Measurements from ENCODE around the gene VAV3. TPM values are rescaled to one million over a fixed set of nuclear protein-coding genes. Genes with fewer than 3 reads are reported as not detected.

VAV3 gene
- total and polyA plus RNA-seq, 2 donors (not counting 1 experiment from before 2014, with no cell fraction given): not detected

- H3K4me2 ChIP-seq (ENCODE audit: extremely low read depth, insufficient read depth, low read length): no peak overlapping the region
- TF ChIP-seq EZH2 (IDR thresholded peaks at IDR 0.05; ENCODE audit: low read length, missing control alignments) (no peak), CTCF (conservative IDR thresholded peaks at IDR 0.05 in 1 of 2, IDR thresholded peaks at IDR 0.05 in 1 of 2; ENCODE audit: low read depth in 1 of 2, low read length in 2 of 2) (no peak)
- no peak overlapping the region for H3K9ac ChIP-seq (ENCODE audit: insufficient read depth, low read length)
- H2AFZ ChIP-seq (ENCODE audit: low read length): no peak overlapping the region
- no peak overlapping the region for H3K4me3 ChIP-seq (replicated peaks in 1 of 4; ENCODE audit: control extremely low read depth in 1 of 4, insufficient read depth in 1 of 4, low read depth in 3 of 4, low read length in 4 of 4)
- no peak for DNase-seq (ENCODE audit: low read depth in 2 of 2)
- no peaks in the 10 kb centered on the region for H4K20me1 ChIP-seq (ENCODE audit: control insufficient read depth, extremely low read depth, insufficient read depth, low read length)
- H3K36me3 ChIP-seq (ENCODE audit: control insufficient read depth, insufficient read depth, low read length): no peaks in the 10 kb centered on the region
- no peak overlapping the region for H3K27ac ChIP-seq (ENCODE audit: insufficient read depth, low read length)
- no peaks in the 10 kb centered on the region for H3K9me3 ChIP-seq (ENCODE audit: control insufficient read depth, insufficient read depth, low read depth, low read length)
- no peaks in the 10 kb centered on the region for H3K27me3 ChIP-seq (ENCODE audit: control insufficient read depth, insufficient read depth, low read length)
- no peaks in the 10 kb centered on the region for H3K4me1 ChIP-seq (ENCODE audit: control insufficient read depth, extremely low read depth, insufficient read depth, low read length)
- H3K79me2 ChIP-seq (ENCODE audit: control insufficient read depth, insufficient read depth, low read length): no peaks in the 10 kb centered on the region
Measured at GRCh38 chr1:107617456-107617855, 347.5 kb downstream of the VAV3 start.

DNA sequence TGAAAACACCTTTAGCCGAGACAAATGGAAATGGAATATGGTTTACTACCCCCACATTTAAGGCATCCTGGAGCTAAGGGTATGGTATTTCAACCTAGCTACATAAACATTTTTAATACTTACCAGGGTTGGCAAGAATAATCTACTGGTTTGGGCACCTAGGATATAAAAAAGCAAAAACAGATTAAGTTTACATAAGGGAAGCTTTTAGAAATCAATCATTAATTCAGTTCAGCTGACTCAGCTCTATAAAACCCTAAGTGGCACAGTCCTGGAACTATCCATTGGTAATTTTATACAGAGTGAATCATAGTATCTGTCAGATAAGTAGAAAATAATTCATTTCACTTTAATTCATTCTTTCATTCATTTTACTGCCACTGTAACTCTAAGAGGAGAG is 355.2 kb downstream of the VAV3 start:
- DNase-seq (ENCODE audit: low read depth in 2 of 2): peak in 1 of 2 donors; percentile 6
- H3K4me1 ChIP-seq (ENCODE audit: control insufficient read depth, extremely low read depth, insufficient read depth, low read length): no peaks in the 10 kb centered on the region
- no peak overlapping the region for H3K4me2 ChIP-seq (ENCODE audit: extremely low read depth, insufficient read depth, low read length)
- H3K4me3 ChIP-seq (replicated peaks in 1 of 4; ENCODE audit: control extremely low read depth in 1 of 4, insufficient read depth in 1 of 4, low read depth in 3 of 4, low read length in 4 of 4): no peak overlapping the region
- no peaks in the 10 kb centered on the region for H3K79me2 ChIP-seq (ENCODE audit: control insufficient read depth, insufficient read depth, low read length)
- H2AFZ ChIP-seq (ENCODE audit: low read length): no peak overlapping the region
- H3K36me3 ChIP-seq (ENCODE audit: control insufficient read depth, insufficient read depth, low read length): no peaks in the 10 kb centered on the region
- no peaks in the 10 kb centered on the region for H3K27me3 ChIP-seq (ENCODE audit: control insufficient read depth, insufficient read depth, low read length)
- no peaks in the 10 kb centered on the region for H3K9me3 ChIP-seq (ENCODE audit: control insufficient read depth, insufficient read depth, low read depth, low read length)
- no peak for TF ChIP-seq CTCF (conservative IDR thresholded peaks at IDR 0.05 in 1 of 2, IDR thresholded peaks at IDR 0.05 in 1 of 2; ENCODE audit: low read depth in 1 of 2, low read length in 2 of 2)
- no peak for TF ChIP-seq EZH2 (IDR thresholded peaks at IDR 0.05; ENCODE audit: low read length, missing control alignments)
- H3K9ac ChIP-seq (ENCODE audit: insufficient read depth, low read length): no peak overlapping the region
- no peak overlapping the region for H3K27ac ChIP-seq (ENCODE audit: insufficient read depth, low read length)
- H4K20me1 ChIP-seq (ENCODE audit: control insufficient read depth, extremely low read depth, insufficient read depth, low read length): no peaks in the 10 kb centered on the region

GRCh38 chr1:107604825-107605224 is 360.2 kb downstream of the VAV3 start:
- Histone ChIP-seq H3K9ac (ENCODE audit: insufficient read depth, low read length) (no peak overlapping the region), H3K36me3 (ENCODE audit: control insufficient read depth, insufficient read depth, low read length) (no peaks in the 10 kb centered on the region), H3K4me1 (ENCODE audit: control insufficient read depth, extremely low read depth, insufficient read depth, low read length) (no peaks in the 10 kb centered on the region), H2AFZ (ENCODE audit: low read length) (no peak overlapping the region), H3K79me2 (ENCODE audit: control insufficient read depth, insufficient read depth, low read length) (no peaks in the 10 kb centered on the region), H3K4me3 (replicated peaks in 1 of 4; ENCODE audit: control extremely low read depth in 1 of 4, insufficient read depth in 1 of 4, low read depth in 3 of 4, low read length in 4 of 4) (no peak overlapping the region), H3K27me3 (ENCODE audit: control insufficient read depth, insufficient read depth, low read length) (no peaks in the 10 kb centered on the region), H4K20me1 (ENCODE audit: control insufficient read depth, extremely low read depth, insufficient read depth, low read length) (no peaks in the 10 kb centered on the region), H3K9me3 (ENCODE audit: control insufficient read depth, insufficient read depth, low read depth, low read length) (no peaks in the 10 kb centered on the region), H3K27ac (ENCODE audit: insufficient read depth, low read length) (no peak overlapping the region), H3K4me2 (ENCODE audit: extremely low read depth, insufficient read depth, low read length) (no peak overlapping the region)
- no peak for DNase-seq (ENCODE audit: low read depth in 2 of 2)
- TF ChIP-seq EZH2 (IDR thresholded peaks at IDR 0.05; ENCODE audit: low read length, missing control alignments): no peak
- no peak for TF ChIP-seq CTCF (conservative IDR thresholded peaks at IDR 0.05 in 1 of 2, IDR thresholded peaks at IDR 0.05 in 1 of 2; ENCODE audit: low read depth in 1 of 2, low read length in 2 of 2)

Measured in fibroblast of lung (primary cell).